NCI-H1417 treated with DMSO at 0.1 percent for 48 hours (cell line): ENCODE measurements around the gene DCAF8L1.
"Not testable (repeated sequence)": the region's sequence is repeated elsewhere in the genome, so short reads cannot be mapped to it uniquely, and the experiment has no call there.

Source experiments
- DNase-seq: peaks from one replicate; lab custom pipeline; 2025; lab: John Stamatoyannopoulos, UW

DCAF8L1 gene

GRCh38 chrX:27981349-27981748, at the start of gene DCAF8L1:
TSS of gene DCAF8L1 (minus strand) at chrX:27981449. CDS start at chrX:27981334, 115 bp downstream.
- DNase-seq: no peak

DNA sequence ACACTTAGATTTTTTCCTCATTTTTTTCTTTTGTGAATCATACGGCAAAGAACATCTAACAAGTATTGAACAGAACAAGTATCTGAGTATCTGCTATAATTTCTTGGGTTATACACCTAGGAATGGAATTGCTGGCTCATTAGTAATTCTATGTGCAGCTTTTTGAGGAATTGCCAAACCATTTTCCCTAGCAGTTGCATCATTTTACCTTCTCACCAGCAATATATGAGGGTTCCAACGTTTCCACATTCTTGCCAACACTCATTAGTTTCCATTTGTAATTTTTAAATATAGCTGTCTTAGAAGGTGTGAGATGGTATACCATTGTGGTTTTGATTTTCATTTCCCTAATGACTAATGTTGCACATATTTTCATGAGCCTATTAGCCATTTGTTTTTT, 41.1 kb upstream of the DCAF8L1 start:
- no peak for DNase-seq

DNA sequence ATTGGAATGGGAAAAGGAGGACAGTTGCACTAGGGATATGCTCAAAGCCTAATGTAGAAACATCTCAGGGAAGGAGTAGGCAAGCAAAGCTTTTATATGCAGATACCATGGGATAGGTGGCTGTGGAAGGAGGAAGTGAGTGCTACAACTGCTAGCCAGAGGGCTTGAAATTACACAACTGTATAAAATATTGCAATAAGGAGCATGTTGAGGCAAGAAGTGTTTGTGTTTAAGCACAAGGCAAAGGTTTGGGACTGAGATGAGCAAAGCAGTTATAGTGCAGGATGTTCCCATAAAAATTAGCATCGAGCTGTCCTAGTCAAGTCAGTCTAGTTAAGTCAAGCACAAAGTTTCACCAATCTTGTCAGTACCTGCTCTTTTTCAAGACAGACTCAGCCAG, 35.6 kb upstream of the DCAF8L1 start:
- DNase-seq: no peak

GRCh38 chrX:28015993-28016392, 34.7 kb upstream of the DCAF8L1 start:
- no peak for DNase-seq

DNA sequence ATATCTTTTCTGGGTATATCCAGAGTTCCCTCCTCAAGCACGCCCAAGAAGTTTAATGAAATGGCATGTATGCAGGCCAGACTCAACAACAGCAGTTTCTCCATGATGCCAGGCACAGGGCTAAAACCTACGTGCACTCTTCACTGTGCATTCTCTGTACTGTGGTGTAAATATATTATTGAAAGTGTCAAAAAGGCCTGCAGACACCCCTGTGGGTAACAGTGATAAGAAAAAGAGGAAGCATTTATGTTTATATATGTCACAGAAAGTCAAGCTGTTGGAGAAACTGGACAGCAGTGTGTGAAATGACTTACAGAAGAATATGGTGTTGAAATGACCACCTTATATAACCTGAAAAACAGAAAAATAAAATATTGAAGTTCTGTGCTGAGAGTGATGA, 29.6 kb upstream of the DCAF8L1 start:
- no peak for DNase-seq

DNA sequence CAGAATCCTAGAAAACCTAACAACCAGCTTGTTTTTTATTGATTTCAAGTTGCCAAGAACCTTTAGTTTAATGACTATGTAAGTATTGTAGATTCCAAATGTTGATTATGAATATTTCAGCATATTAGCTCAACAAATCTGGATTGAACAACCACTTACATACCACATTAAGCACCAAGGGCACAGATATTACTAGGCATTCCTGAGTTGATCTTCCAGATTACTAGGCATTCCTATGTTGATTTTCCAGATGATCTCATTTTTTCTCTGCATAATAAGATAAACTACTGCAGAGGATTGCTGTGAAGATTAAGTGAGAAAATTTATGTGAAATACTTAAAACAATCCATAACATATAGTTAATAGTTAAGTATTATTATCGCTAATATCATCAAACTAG, 17.4 kb upstream of the DCAF8L1 start:
- no peak for DNase-seq

DNA sequence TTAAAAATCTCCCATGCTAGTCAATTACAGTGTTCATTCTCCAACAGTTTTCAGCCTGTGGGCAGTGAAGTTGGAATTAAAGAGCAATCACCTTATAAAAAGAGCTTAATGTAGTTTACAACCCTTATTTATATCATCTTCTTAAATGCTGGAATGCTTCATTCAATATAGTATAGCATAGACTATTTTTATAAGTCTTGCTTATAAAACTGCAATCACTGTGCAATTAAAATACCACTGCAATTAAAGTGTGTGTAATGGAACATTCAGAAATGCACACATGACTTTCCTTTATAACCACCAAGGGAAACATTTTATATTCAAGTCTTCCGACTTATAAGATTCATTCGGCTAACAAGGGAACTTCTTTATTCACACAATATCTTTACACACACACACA, 16.4 kb upstream of the DCAF8L1 start:
- no peak for DNase-seq

GRCh38 chrX:27996132-27996531, 14.9 kb upstream of the DCAF8L1 start:
- DNase-seq: no peak

- DNase-seq: no peak
Measured at GRCh38 chrX:27995611-27996010, 14.4 kb upstream of the DCAF8L1 start.

DNA sequence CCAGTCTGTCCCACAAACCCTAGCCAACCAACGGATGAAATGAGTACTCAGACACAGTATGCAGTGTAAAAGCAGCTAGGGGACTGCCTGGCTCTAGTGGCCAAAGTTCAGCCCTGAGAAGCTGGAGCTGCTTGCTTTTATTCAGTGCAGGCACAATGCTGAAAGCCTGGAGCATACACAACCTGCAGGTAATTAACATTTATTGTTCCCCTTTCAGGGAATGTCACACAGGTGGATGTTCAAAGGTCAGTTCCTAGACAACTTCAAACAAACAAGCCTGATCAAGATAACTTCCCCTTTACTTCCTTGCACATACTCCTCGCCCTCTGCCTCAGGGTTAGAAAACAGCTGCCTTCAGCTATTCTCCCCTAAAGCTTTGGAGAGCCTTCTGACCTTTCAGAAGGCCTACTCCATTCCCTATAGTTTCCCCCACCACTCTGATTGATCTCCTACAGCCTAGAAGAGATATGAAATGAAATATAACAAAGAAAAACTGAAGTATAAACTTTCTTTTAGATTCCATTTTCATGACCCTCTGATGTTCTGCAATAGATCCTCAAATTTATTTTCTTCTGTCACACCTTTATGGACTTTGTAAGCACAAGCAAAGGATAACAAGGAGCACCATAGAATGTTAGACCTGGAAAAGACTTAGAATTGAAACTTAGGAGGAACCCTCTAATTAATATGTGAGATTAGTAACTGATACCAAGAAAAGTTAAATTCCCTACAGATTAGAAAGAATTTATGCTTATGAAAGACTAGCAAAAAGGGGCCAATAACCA, 6.8 kb upstream of the DCAF8L1 start:
- no peak for DNase-seq

- not testable (repeated sequence) for DNase-seq
Measured at GRCh38 chrX:27976934-27977333, 4.3 kb downstream of the DCAF8L1 start.

DNA sequence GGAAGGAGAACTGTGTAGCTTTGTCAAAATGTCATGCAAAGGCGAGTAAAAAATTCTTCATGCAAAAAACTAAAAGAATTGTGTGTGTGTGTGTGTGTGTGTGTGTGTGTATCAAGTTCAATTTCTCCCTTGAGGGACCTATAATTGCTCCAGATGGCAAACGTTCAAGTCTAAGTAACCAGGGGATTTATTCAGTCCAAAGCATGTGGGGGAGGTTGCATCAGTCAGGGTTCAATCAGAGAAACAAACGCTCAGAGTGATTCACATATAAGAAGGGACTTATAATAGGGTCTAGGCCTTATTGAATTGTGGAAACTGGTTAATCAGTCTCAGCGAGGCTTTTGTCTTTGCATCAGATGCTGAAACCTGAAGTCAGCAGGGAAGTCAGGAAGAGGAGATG, 5.0 kb downstream of the DCAF8L1 start:
- DNase-seq: no peak

- DNase-seq: no peak
Measured at GRCh38 chrX:27968878-27969277, 12.4 kb downstream of the DCAF8L1 start.

GRCh38 chrX:27968352-27968751, 12.9 kb downstream of the DCAF8L1 start:
- no peak for DNase-seq

- no peak for DNase-seq
Measured at GRCh38 chrX:27966955-27967354, 14.3 kb downstream of the DCAF8L1 start.

- DNase-seq: no peak
Measured at GRCh38 chrX:27966492-27966891, 14.8 kb downstream of the DCAF8L1 start.

- not testable (repeated sequence) for DNase-seq
Measured at GRCh38 chrX:27965348-27965747, 15.9 kb downstream of the DCAF8L1 start.

DNA sequence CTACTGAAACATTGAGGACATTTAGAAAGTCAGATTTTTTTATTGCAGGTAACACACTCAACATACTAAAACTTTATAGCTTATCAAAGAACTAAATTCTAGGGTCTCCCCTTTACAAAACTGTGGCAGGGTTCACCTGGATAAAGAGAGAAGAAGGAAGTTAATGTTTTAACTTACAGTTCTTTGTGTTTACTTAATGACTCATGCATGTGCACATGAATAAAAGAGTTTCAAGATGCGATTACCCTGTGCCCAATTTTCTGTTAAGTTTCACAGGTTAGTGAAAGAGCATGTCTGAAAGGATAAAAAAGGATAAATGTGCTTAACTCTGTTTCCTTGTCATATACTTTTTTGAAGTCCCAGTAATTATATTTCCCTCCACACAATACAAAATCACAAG, 16.8 kb downstream of the DCAF8L1 start:
- no peak for DNase-seq

DNA sequence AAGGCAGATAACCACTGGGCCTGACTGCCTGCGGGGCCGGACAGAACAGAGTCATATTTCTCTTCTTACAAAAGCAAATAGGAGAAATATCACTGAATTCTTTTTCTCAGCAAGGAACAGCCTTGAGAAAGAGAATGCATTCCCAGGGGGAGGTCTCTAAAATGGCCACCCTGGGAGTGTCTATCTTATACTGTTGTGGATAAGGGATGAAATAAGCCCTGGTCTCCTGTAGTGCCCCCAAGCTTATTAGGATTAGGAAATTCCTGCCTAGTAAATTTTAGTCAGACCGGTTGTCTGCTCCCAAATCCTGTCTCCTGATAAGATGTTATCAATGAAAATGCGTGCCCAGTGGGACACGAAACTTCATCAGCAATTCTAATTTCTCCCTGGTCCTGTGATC, 20.8 kb downstream of the DCAF8L1 start:
- DNase-seq: not testable (repeated sequence)

DNA sequence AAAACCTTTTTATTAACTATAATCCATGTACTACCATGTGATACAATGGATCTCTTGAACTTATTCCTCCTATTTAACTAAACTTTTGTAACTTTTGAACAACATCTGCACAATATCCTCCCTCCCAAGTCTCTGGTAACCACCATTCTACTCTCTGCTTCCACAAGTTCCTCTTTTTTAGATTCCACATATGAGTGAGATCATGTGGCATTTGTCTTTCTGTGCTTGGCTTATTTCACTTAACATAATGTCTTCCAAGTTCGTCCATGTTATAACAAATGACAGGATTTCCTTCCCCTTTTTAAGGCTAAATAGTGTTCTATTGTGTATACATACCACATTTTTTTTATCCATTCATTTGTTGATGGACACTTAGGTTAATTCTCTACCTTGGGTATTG, 28.1 kb downstream of the DCAF8L1 start:
- no peak for DNase-seq

DNA sequence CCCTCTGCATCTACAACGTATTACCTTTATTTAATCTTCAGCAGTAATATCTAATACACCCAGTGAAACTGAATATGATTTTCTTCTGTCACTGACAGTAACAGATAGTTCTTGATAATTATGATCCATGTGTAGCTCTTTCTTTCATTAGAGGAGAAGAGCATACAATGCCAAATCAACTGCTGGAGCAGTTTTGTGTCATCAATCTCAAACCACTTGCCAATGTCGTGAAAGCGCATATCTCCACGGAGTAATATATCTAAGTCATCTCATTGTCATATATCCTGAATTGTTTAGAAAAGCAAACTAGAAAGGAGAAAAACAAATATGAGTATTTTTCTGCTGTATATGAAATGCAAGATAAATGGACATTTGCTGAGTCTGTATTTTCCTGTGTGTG, 47.9 kb downstream of the DCAF8L1 start:
- no peak for DNase-seq
